Mesenchymal stem cell (in vitro differentiated cells and primary cell): ENCODE results near the gene CNBD2. TPM values are rescaled to one million over a fixed set of nuclear protein-coding genes. Genes with fewer than 3 reads are reported as not detected.

Experiments used
- DNase-seq: peaks from one replicate; pipeline ENCODE4 v3.0.0-alpha.2; 2013
- H2AFZ ChIP-seq: one replicate; pipeline ENCODE4 v1.6.1; 2013; ENCODE audit warnings: low read depth, mild to moderate bottlenecking, control low read depth, inconsistent platforms, low read length, moderate library complexity
- H2AK5ac ChIP-seq: 2 replicates; pipeline ENCODE4 v1.6.1; 2013; ENCODE audit warnings: low read length, moderate library complexity, mild to moderate bottlenecking, inconsistent platforms; ENCODE audit not compliant: severe bottlenecking
- H2BK120ac ChIP-seq: one replicate; pipeline ENCODE4 v1.6.1; 2013; ENCODE audit warnings: low read depth, mild to moderate bottlenecking, inconsistent platforms, low read length, moderate library complexity
- H2BK12ac ChIP-seq, 2 experiments: one replicate each; pipeline ENCODE4 v1.6.1; 2013; ENCODE audit warnings: inconsistent platforms in 2 of 2, low read length in 2 of 2, mild to moderate bottlenecking in 2 of 2, moderate library complexity in 2 of 2, control low read depth in 1 of 2
- H2BK15ac ChIP-seq: one replicate; pipeline ENCODE4 v1.6.1; 2013; ENCODE audit warnings: mild to moderate bottlenecking, low read depth, inconsistent platforms; ENCODE audit not compliant: poor library complexity, severe bottlenecking
- H2BK5ac ChIP-seq: 2 replicates; pipeline ENCODE4 v1.6.1; 2013; ENCODE audit warnings: low read depth, mild to moderate bottlenecking, low read length, control low read depth, inconsistent platforms; ENCODE audit not compliant: poor library complexity, severe bottlenecking
- H3K14ac ChIP-seq, 2 experiments: one replicate each; pipeline ENCODE4 v1.6.1; 2013; ENCODE audit warnings: inconsistent platforms in 2 of 2, low read length in 2 of 2, control low read depth in 1 of 2, mild to moderate bottlenecking in 1 of 2, moderate library complexity in 1 of 2
- H3K18ac ChIP-seq, 2 experiments: one replicate each; pipeline ENCODE4 v1.6.1; 2013; ENCODE audit warnings: inconsistent platforms in 2 of 2, low read length in 2 of 2, control low read depth in 1 of 2, low read depth in 1 of 2, mild to moderate bottlenecking in 1 of 2
- H3K23ac ChIP-seq, 2 experiments: one replicate each; pipeline ENCODE4 v1.6.1; 2013; ENCODE audit warnings: inconsistent platforms in 2 of 2, low read length in 2 of 2, mild to moderate bottlenecking in 2 of 2, moderate library complexity in 2 of 2, control low read depth in 1 of 2
- H3K27ac ChIP-seq: 2 replicates; pipeline ENCODE4 v1.5.1; 2013; ENCODE audit warnings: mild to moderate bottlenecking, moderate library complexity, low read length, control low read depth, inconsistent platforms; ENCODE audit not compliant: poor library complexity, severe bottlenecking
- H3K27me3 ChIP-seq, 2 experiments: 2 replicates each; pipeline versions ENCODE4 v1.6.1 to v1.7.0; 2013; ENCODE audit warnings: low read length in 2 of 2, mild to moderate bottlenecking in 2 of 2, moderate library complexity in 2 of 2, control low read depth in 1 of 2, inconsistent platforms in 1 of 2; ENCODE audit not compliant: control insufficient read depth in 1 of 2, insufficient read depth in 1 of 2
- H3K36me3 ChIP-seq, 2 experiments: 2 replicates each; pipeline versions ENCODE4 v1.6.1 to v1.7.0; 2013; ENCODE audit warnings: low read length in 2 of 2, control low read depth in 1 of 2, inconsistent platforms in 1 of 2, low read depth in 1 of 2, mild to moderate bottlenecking in 1 of 2; ENCODE audit not compliant: insufficient read depth in 2 of 2, control insufficient read depth in 1 of 2
- H3K4ac ChIP-seq, 2 experiments: one replicate each; pipeline ENCODE4 v1.6.1; 2013; ENCODE audit warnings: inconsistent platforms in 2 of 2, low read length in 2 of 2, mild to moderate bottlenecking in 2 of 2, moderate library complexity in 2 of 2, control low read depth in 1 of 2, low read depth in 1 of 2
- H3K4me1 ChIP-seq: 2 replicates; pipeline ENCODE4 v1.6.1; 2013; ENCODE audit warnings: low read depth, low read length, control low read depth; ENCODE audit not compliant: control insufficient read depth, insufficient read depth
- H3K4me2 ChIP-seq: 2 replicates; pipeline ENCODE4 v1.6.1; 2013; ENCODE audit warnings: low read length, mild to moderate bottlenecking, inconsistent platforms; ENCODE audit not compliant: poor library complexity, severe bottlenecking
- H3K4me3 ChIP-seq, 2 experiments: 2 replicates each; pipeline versions ENCODE4 v1.5.1 to v1.7.0; 2013; ENCODE audit warnings: low read length in 2 of 2, mild to moderate bottlenecking in 2 of 2, control low read depth in 1 of 2, low read depth in 1 of 2; ENCODE audit not compliant: insufficient read depth in 1 of 2
- H3K79me1 ChIP-seq: replicated peaks from 2 replicates; pipeline ENCODE4 v1.6.1; 2013; ENCODE audit warnings: mild to moderate bottlenecking, control low read depth, low read length, inconsistent platforms; ENCODE audit not compliant: poor library complexity, severe bottlenecking
- H3K9ac ChIP-seq: 2 replicates; pipeline ENCODE4 v1.7.0; 2013; ENCODE audit warnings: mild to moderate bottlenecking, low read length, moderate library complexity
- H3K9me3 ChIP-seq: 2 replicates; pipeline ENCODE4 v1.7.0; 2013; ENCODE audit warnings: mild to moderate bottlenecking, low read length; ENCODE audit not compliant: control insufficient read depth
- H4K8ac ChIP-seq: one replicate; pipeline ENCODE4 v1.6.1; 2013; ENCODE audit warnings: inconsistent platforms, mild to moderate bottlenecking, low read length, moderate library complexity
- H4K91ac ChIP-seq: one replicate; pipeline ENCODE4 v1.6.1; 2013; ENCODE audit warnings: mild to moderate bottlenecking, low read length, inconsistent platforms
- WGBS: methylation state at CpG from one replicate; pipeline ENCODE4 v1.1.7; 2013; ENCODE audit warnings: mixed read lengths; 5-methylcytosine and 5-hydroxymethylcytosine counted together
- polyA plus RNA-seq, 2 experiments: library from polyadenylated mRNA; stranded (reverse); fragments of 200-250 nt; gene quantifications; one replicate each; pipeline ENCODE4 v1.2.3, GENCODE V29; 2013

The CNBD2 gene
- polyA plus RNA-seq (2013, experiment 1 of 2), result 2.4 TPM
- polyA plus RNA-seq (2013, experiment 2 of 2), result 2.5 TPM

- Histone ChIP-seq H2BK120ac (no peak within 1 kb of the TSS), H2BK12ac (no peak within 1 kb of the TSS), H3K4ac (no peak within 1 kb of the TSS), H3K18ac (no peak within 1 kb of the TSS), H2BK5ac (no peak within 1 kb of the TSS), H2AK5ac (no peak within 1 kb of the TSS), H3K79me1 (no peaks in the 10 kb centered on the region), H3K9ac (no peak within 1 kb of the TSS), H3K4me2 (no peak within 1 kb of the TSS), H4K91ac (no peak within 1 kb of the TSS), H4K8ac (no peak within 1 kb of the TSS), H2BK15ac (no peak within 1 kb of the TSS), H3K27ac (no peak within 1 kb of the TSS), H3K4me3 (no peak within 1 kb of the TSS), H2AFZ (no peak within 1 kb of the TSS), H3K27me3 (peaks cover 11 to 12% of the 10 kb centered on the region in 2 experiments), H3K36me3 (no peaks in the 10 kb centered on the region), H3K23ac (no peak within 1 kb of the TSS), H3K14ac (no peak within 1 kb of the TSS), H3K9me3 (no peaks in the 10 kb centered on the region), H3K4me1 (no peaks in the 10 kb centered on the region)
- DNase-seq, result no peak
- 100% methylated on average over 2 of the region's 3 CpGs for WGBS
Observed at GRCh38 chr20:35967979-35968640, at the start of gene CNBD2. Gene CNBD2, plus strand, starts transcription at chr20:35968590. Its CDS starts 173 bp downstream, at chr20:35968763.

GRCh38 chr20:35920523-35920922, 47.9 kb upstream of the CNBD2 start:
- WGBS, result 100% methylated on average over 1 of the region's 3 CpGs
- H4K91ac ChIP-seq, result no peak overlapping the region
- no peak overlapping the region for H3K4me2 ChIP-seq
- no peaks in the 10 kb centered on the region for H3K27me3 ChIP-seq
- no peak overlapping the region for H3K23ac ChIP-seq
- H2BK5ac ChIP-seq, result no peak overlapping the region
- no peak overlapping the region for H3K27ac ChIP-seq
- H3K9me3 ChIP-seq, result no peaks in the 10 kb centered on the region
- H2BK12ac ChIP-seq, result no peak overlapping the region
- no peak overlapping the region for H3K9ac ChIP-seq
- H3K14ac ChIP-seq, result no peak overlapping the region
- peaks cover 14% of the 10 kb centered on the region for H3K79me1 ChIP-seq
- no peaks in the 10 kb centered on the region for H3K4me1 ChIP-seq
- no peak overlapping the region for H3K4me3 ChIP-seq
- no peak overlapping the region for H2AK5ac ChIP-seq
- H2AFZ ChIP-seq, result no peak overlapping the region
- no peak overlapping the region for H4K8ac ChIP-seq
- peaks cover 23 to 58% of the 10 kb centered on the region in 2 experiments for H3K36me3 ChIP-seq
- no peak overlapping the region for H2BK15ac ChIP-seq
- H2BK120ac ChIP-seq, result no peak overlapping the region
- no peak overlapping the region for H3K4ac ChIP-seq
- no peak for DNase-seq
- no peak overlapping the region for H3K18ac ChIP-seq

- Histone ChIP-seq H3K9me3 (no peaks in the 10 kb centered on the region), H2BK120ac (no peak overlapping the region), H3K4me1 (no peaks in the 10 kb centered on the region), H2AFZ (no peak overlapping the region), H2BK15ac (no peak overlapping the region), H3K27ac (no peak overlapping the region), H3K4ac (no peak overlapping the region), H3K14ac (no peak overlapping the region), H3K23ac (no peak overlapping the region), H3K79me1 (peaks cover 25% of the 10 kb centered on the region), H4K8ac (no peak overlapping the region), H3K4me3 (no peak overlapping the region), H4K91ac (no peak overlapping the region), H3K18ac (no peak overlapping the region), H2BK12ac (no peak overlapping the region), H3K4me2 (no peak overlapping the region), H3K27me3 (no peaks in the 10 kb centered on the region), H2AK5ac (no peak overlapping the region), H2BK5ac (no peak overlapping the region), H3K9ac (no peak overlapping the region), H3K36me3 (peaks cover 28 to 67% of the 10 kb centered on the region in 2 experiments)
- WGBS, result 93% methylated on average over 2 of the region's 2 CpGs
- DNase-seq, result no peak
Observed at GRCh38 chr20:35929301-35929700, 39.1 kb upstream of the CNBD2 start.

- no peak overlapping the region for H4K91ac ChIP-seq
- no peak overlapping the region for H3K4me2 ChIP-seq
- H4K8ac ChIP-seq, result no peak overlapping the region
- no peak overlapping the region for H3K27ac ChIP-seq
- no peak overlapping the region for H3K23ac ChIP-seq
- H2BK15ac ChIP-seq, result no peak overlapping the region
- H3K27me3 ChIP-seq, result no peaks in the 10 kb centered on the region
- H3K79me1 ChIP-seq, result peaks cover 30% of the 10 kb centered on the region
- no peaks in the 10 kb centered on the region for H3K9me3 ChIP-seq
- H3K4ac ChIP-seq, result no peak overlapping the region
- H3K36me3 ChIP-seq, result peaks cover 23 to 67% of the 10 kb centered on the region in 2 experiments
- no peak overlapping the region for H2BK12ac ChIP-seq
- H3K14ac ChIP-seq, result no peak overlapping the region
- no peak overlapping the region for H2BK5ac ChIP-seq
- H2BK120ac ChIP-seq, result no peak overlapping the region
- 92% methylated on average over 3 of the region's 4 CpGs for WGBS
- no peak overlapping the region for H3K18ac ChIP-seq
- no peaks in the 10 kb centered on the region for H3K4me1 ChIP-seq
- no peak overlapping the region for H2AFZ ChIP-seq
- H3K9ac ChIP-seq, result no peak overlapping the region
- no peak overlapping the region for H3K4me3 ChIP-seq
- no peak for DNase-seq
- no peak overlapping the region for H2AK5ac ChIP-seq
Observed at GRCh38 chr20:35934050-35934449, 34.3 kb upstream of the CNBD2 start.
